ENCODE results near the gene FEM1B. TPM values are rescaled to one million over a fixed set of nuclear protein-coding genes. Genes with fewer than 3 reads are reported as not detected.
A peak's percentile ranks its signal among the peaks of the same experiment; 100 is the strongest.

Gene FEM1B
- total RNA-seq, 1 experiment from 2014 or later = 23.6 TPM

- no peak for DNase-seq (ENCODE audit: low spot score)
These were observed 18.9 kb upstream of the FEM1B start for GRCh38 chr15:68258692-68259091.

- no peak for DNase-seq (ENCODE audit: low spot score)
These were observed 17.7 kb upstream of the FEM1B start for GRCh38 chr15:68259883-68260282.

- DNase-seq (ENCODE audit: low spot score) = no peak
These were observed 16.3 kb upstream of the FEM1B start for GRCh38 chr15:68261241-68261640.

GRCh38 chr15:68261980-68262379 is 15.6 kb upstream of the FEM1B start:
- DNase-seq (ENCODE audit: low spot score) = no peak

GRCh38 chr15:68262514-68263356 is 14.8 kb upstream of the FEM1B start:
- no peak for DNase-seq (ENCODE audit: low spot score)

- no peak for DNase-seq (ENCODE audit: low spot score)
These were observed 13.3 kb upstream of the FEM1B start for GRCh38 chr15:68264282-68264681.

- DNase-seq (ENCODE audit: low spot score) = no peak
These were observed 12.5 kb upstream of the FEM1B start for GRCh38 chr15:68265081-68265480.

- DNase-seq (ENCODE audit: low spot score) = no peak
These were observed 11.9 kb upstream of the FEM1B start for GRCh38 chr15:68265674-68266073.

- DNase-seq (ENCODE audit: low spot score) = no peak
These were observed 9.1 kb upstream of the FEM1B start for GRCh38 chr15:68268405-68268804.

- DNase-seq (ENCODE audit: low spot score) = peak; percentile 74
These were observed 5.6 kb upstream of the FEM1B start for GRCh38 chr15:68271854-68272471.

- DNase-seq (ENCODE audit: low spot score) = no peak
These were observed 4.7 kb upstream of the FEM1B start for GRCh38 chr15:68272721-68273271.

- DNase-seq (ENCODE audit: low spot score) = no peak
These were observed 3.2 kb upstream of the FEM1B start for GRCh38 chr15:68274201-68274848.

- peak; percentile 71 for DNase-seq (ENCODE audit: low spot score)
These were observed 2.3 kb upstream of the FEM1B start for GRCh38 chr15:68275165-68275746.

- DNase-seq (ENCODE audit: low spot score) = no peak
These were observed 877 bp upstream of the FEM1B start for GRCh38 chr15:68276668-68277067.

GRCh38 chr15:68277131-68277602 is 378 bp upstream of the FEM1B start:
- DNase-seq (ENCODE audit: low spot score) = peak; percentile 61

- DNase-seq (ENCODE audit: low spot score) = no peak
These were observed 725 bp downstream of the FEM1B start for GRCh38 chr15:68278345-68278594.

- peak; percentile 37 for DNase-seq (ENCODE audit: low spot score)
These were observed 1.3 kb downstream of the FEM1B start for GRCh38 chr15:68278595-68279405.

- DNase-seq (ENCODE audit: low spot score) = no peak
These were observed 2.5 kb downstream of the FEM1B start for GRCh38 chr15:68279779-68280753.

GRCh38 chr15:68281008-68281407 is 3.5 kb downstream of the FEM1B start:
- DNase-seq (ENCODE audit: low spot score) = no peak

GRCh38 chr15:68283401-68283800 is 5.9 kb downstream of the FEM1B start:
- no peak for DNase-seq (ENCODE audit: low spot score)
